Cardiac fibroblast (primary cell): ENCODE measurements around the gene PDE9A.

Source experiments
- DNase-seq, 2 donors: peaks; one replicate each; pipeline versions ENCODE4 v3.0.0 to v3.0.0-alpha.2; 2010; ENCODE audit warnings: low read depth in 2 of 2
- H3K4me3 ChIP-seq, 2 donors: replicated peaks in 1 of 2; 1 replicate in 1 of 2; 2 replicates in 1 of 2; pipeline ENCODE4 v1.5.1; 2011; ENCODE audit warnings: low read depth in 2 of 2, low read length in 2 of 2, mild to moderate bottlenecking in 2 of 2, moderate library complexity in 1 of 2
- CTCF ChIP-seq: IDR thresholded peaks from one replicate; pipeline ENCODE4 v1.5.1; 2011; ENCODE audit warnings: low read depth, mild to moderate bottlenecking, low read length, inconsistent platforms

PDE9A gene

DNA sequence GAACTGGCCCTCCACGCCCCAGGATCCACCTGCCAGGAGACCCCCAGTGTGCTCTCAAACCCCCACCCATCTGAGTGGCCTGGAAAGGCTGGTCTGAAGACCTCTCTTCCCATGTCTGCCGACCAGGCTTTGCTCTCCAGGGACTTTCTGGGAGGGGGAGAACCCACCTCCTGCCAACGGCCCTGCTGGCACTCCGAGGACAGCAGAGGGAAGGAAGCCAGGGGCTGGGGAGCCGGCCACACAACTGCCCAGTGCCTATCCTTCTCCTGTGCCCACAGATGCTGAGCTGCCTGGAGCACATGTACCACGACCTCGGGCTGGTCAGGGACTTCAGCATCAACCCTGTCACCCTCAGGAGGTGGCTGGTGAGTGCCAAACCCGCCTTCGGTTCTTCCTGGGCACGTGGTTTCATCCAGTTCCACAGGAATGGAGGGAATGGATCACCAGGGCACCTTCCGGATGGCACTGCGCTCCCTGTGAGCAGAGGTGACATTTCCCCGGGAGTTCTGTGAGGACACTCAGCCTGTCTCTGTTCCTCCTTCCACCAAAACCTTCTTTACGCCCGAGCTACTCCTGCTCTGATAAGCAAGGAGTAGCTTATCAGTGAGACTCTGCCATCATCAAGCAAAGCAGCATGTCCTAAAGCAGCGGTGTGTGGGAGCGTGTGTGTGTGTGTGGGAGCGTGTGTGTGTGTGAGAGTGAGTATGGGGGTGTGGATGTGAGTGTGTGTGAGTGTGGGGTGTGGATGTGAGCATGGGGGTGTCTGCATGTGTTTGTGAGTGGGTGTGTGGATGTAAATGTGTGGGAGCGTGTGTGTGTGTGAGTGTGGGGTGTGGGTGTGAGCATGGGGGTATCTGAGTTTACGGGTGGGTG, 105.5 kb downstream of the PDE9A start:
- H3K4me3 ChIP-seq = no peak overlapping the region
- TF ChIP-seq CTCF = no peak

DNA sequence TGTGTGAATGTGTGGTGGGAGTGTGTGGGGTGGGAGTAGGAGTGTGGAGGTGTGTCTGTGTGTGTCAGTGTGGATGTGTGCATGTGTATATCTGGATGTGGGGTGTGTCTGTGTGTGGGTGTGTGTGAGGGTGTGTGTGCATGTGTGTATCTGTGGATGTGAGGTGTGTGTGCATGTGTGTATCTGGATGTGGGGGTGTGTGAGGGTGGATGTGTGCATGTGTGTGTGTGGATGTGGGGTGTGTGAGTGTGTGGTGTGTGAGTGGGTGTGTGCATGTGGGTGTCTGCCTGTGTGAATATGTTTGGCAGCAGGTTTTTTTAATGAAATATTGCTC, 106.1 kb downstream of the PDE9A start:
- no peak for DNase-seq
- no peak overlapping the region for H3K4me3 ChIP-seq
- TF ChIP-seq CTCF = no peak

More for the DNA sequence above, 105.5 kb downstream of the PDE9A start:
- DNase-seq = no peak

- no peak for TF ChIP-seq CTCF
Observed at GRCh38 chr21:42760361-42760950, 107.0 kb downstream of the PDE9A start.

GRCh38 chr21:42760951-42761751, 107.7 kb downstream of the PDE9A start:
- no peak for DNase-seq
- H3K4me3 ChIP-seq = no peak overlapping the region
- TF ChIP-seq CTCF = no peak

More at GRCh38 chr21:42760361-42760950, 107.0 kb downstream of the PDE9A start:
- DNase-seq = no peak
- H3K4me3 ChIP-seq = no peak overlapping the region

DNA sequence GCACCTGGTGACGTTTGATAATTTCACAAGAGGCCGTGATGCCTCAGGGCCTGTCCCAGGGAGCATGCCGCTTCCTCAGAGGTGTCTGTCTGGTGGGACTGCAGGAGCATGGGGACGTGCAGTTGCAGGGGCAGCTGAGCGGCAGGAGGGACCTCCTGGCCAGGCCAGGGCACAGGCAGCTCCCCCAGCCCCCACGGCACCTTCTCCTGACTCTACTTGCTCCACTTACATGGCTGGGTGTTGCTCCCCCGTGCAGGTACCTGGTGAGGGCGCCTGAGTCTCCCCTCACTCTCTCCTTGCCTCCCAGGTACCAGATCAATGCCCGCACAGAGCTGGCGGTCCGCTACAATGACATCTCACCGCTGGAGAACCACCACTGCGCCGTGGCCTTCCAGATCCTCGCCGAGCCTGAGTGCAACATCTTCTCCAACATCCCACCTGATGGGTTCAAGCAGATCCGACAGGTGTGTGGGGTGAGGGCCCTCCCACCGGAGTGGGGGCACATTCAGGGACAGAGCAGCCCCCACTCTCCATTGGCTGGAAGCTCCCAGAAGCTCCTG, 108.4 kb downstream of the PDE9A start:
- H3K4me3 ChIP-seq = no peak overlapping the region
- DNase-seq = no peak
- TF ChIP-seq CTCF = no peak

DNA sequence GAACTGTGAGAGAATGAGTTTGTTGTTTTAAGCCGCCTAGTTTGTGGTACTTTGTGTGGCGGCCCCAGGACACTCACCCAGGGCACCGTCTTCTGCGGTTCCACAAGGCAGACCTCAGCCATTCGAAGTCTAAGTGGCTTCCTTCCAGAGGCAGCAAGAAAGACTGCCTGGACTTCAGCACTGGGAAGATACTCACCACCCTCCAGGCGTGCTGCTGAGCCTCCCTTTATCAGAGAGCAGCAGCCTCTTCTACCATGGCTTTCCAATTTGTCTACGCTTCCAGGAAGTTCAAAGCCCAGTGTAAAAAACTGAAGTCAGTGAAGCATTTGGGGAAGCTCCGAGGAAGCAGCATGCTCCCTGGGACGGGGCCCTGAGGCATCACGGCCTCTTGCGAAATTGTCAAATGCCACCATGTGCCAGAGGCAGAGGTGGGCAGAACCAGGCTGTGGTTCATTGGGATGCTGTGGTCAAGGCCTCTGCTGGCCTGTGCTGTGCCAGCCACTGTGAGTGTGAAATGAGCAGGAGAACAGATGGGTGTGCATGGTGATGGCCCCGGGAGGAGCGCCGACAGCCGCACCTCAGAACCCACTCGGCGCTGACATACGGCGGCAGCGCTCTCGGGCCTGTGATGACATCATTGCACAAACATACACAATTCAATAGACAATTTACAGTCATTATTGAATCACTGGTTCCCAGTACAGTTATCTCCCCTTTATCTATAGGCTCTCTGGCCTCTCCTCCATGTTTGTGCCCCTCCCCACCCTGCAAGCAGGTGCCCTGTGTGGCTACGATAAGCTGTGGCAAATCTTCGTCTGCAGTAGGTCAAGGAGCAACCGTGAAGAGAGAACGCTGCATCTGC, 110.4 kb downstream of the PDE9A start:
- DNase-seq = no peak
- no peak for TF ChIP-seq CTCF
- H3K4me3 ChIP-seq = no peak overlapping the region
